Measurements from ENCODE around the gene MAGEH1. TPM values are rescaled to one million over a fixed set of nuclear protein-coding genes. Genes with fewer than 3 reads are reported as not detected.

The MAGEH1 gene
- total and polyA plus RNA-seq, 4 donors: 6.0 to 18.0 (median 11.4) TPM

DNA sequence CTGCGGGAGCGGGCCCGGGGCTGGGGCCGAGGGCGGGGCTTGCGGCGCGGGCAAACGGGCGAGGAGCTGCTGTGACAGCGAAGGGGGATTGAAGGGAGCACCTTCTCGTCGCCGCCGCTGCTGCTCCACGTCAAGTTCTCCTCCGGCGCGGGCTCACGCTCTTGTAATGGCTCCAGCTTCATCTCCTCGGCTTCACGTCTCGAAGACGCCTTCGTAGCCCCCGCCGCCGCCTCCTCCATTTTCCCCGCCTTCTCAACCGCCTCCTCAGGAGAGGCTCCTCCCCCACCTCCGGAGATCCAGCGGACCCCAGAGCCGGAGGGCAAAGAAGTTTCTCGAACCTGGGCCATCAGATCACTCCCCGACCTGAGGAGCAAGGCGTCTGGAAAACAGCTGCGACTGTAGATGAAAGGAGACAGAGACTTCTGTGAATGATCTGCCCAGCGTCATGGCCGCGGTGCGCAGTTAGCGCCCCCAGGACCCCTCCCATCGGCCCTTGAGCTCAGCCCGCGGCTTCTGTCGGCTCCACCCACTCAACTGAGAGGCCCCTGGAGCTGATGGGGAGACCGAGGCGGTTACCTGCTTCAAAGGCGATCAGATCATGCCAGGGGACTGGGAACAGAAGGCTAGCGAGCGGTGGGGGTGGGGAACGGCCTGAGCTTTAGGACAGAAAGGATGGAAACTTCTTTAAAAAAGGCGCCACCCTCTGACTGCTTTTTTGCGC, 36.8 kb downstream of the MAGEH1 start:
- Histone ChIP-seq H3K4me3 (ENCODE audit: low read depth in 1 of 3, low read length in 3 of 3) (peak overlapping the region; percentile 62 to 84 (median 64)), H3K4me1 (ENCODE audit: control insufficient read depth in 4 of 4, insufficient read depth in 4 of 4, low read length in 3 of 4) (peaks cover 0 to 9% (median 6%) of the 10 kb centered on the region in 4 donors), H3K27ac (ENCODE audit: low read depth in 1 of 2, low read length in 2 of 2) (peak overlapping the region; percentile 86 to 90), H3K9ac (ENCODE audit: low read depth in 1 of 2, low read length in 2 of 2) (peak overlapping the region; percentile 68 to 90), H3K36me3 (ENCODE audit: control insufficient read depth in 4 of 4, insufficient read depth in 3 of 4, low read depth in 1 of 4, low read length in 3 of 4) (no peaks in the 10 kb centered on the region), H3K27me3 (ENCODE audit: control insufficient read depth in 4 of 4, insufficient read depth in 4 of 4, low read length in 3 of 4) (no peaks in the 10 kb centered on the region), H3K9me3 (ENCODE audit: control insufficient read depth in 4 of 4, low read length in 3 of 4) (no peaks in the 10 kb centered on the region)
- under 1% methylated on average over 54 of the region's 54 CpGs for WGBS
- peak; percentile 73 for DNase-seq (ENCODE audit: low spot score)
- no peak for TF ChIP-seq HNF4G (IDR thresholded peaks at IDR 0.05)
- TF ChIP-seq, protein P1, sequence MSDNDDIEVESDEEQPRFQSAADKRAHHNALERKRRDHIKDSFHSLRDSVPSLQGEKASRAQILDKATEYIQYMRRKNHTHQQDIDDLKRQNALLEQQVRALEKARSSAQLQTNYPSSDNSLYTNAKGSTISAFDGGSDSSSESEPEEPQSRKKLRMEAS (IDR thresholded peaks at IDR 0.05): no peak
- no peak for TF ChIP-seq ATF3 (IDR thresholded peaks at IDR 0.05)
- no peak for TF ChIP-seq GABPA (IDR thresholded peaks at IDR 0.05 in 1 of 2, conservative IDR thresholded peaks at IDR 0.05 in 1 of 2)
- TF ChIP-seq HNF4A (conservative IDR thresholded peaks at IDR 0.05): no peak
- TF ChIP-seq, protein P2, sequence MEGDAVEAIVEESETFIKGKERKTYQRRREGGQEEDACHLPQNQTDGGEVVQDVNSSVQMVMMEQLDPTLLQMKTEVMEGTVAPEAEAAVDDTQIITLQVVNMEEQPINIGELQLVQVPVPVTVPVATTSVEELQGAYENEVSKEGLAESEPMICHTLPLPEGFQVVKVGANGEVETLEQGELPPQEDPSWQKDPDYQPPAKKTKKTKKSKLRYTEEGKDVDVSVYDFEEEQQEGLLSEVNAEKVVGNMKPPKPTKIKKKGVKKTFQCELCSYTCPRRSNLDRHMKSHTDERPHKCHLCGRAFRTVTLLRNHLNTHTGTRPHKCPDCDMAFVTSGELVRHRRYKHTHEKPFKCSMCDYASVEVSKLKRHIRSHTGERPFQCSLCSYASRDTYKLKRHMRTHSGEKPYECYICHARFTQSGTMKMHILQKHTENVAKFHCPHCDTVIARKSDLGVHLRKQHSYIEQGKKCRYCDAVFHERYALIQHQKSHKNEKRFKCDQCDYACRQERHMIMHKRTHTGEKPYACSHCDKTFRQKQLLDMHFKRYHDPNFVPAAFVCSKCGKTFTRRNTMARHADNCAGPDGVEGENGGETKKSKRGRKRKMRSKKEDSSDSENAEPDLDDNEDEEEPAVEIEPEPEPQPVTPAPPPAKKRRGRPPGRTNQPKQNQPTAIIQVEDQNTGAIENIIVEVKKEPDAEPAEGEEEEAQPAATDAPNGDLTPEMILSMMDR (IDR thresholded peaks at IDR 0.05; ENCODE audit: low read depth, low read length, missing input control): no peak
- no peak for TF ChIP-seq ZBTB33 (IDR thresholded peaks at IDR 0.05)
- TF ChIP-seq RAD21 (IDR thresholded peaks at IDR 0.05): no peak
- TF ChIP-seq NR2F2 (IDR thresholded peaks at IDR 0.05): no peak
- TF ChIP-seq FOXA2 (IDR thresholded peaks at IDR 0.05): no peak
- no peak for TF ChIP-seq SP1 (IDR thresholded peaks at IDR 0.05)
- no peak for TF ChIP-seq JUND (IDR thresholded peaks at IDR 0.05)
- TF ChIP-seq, protein P3, sequence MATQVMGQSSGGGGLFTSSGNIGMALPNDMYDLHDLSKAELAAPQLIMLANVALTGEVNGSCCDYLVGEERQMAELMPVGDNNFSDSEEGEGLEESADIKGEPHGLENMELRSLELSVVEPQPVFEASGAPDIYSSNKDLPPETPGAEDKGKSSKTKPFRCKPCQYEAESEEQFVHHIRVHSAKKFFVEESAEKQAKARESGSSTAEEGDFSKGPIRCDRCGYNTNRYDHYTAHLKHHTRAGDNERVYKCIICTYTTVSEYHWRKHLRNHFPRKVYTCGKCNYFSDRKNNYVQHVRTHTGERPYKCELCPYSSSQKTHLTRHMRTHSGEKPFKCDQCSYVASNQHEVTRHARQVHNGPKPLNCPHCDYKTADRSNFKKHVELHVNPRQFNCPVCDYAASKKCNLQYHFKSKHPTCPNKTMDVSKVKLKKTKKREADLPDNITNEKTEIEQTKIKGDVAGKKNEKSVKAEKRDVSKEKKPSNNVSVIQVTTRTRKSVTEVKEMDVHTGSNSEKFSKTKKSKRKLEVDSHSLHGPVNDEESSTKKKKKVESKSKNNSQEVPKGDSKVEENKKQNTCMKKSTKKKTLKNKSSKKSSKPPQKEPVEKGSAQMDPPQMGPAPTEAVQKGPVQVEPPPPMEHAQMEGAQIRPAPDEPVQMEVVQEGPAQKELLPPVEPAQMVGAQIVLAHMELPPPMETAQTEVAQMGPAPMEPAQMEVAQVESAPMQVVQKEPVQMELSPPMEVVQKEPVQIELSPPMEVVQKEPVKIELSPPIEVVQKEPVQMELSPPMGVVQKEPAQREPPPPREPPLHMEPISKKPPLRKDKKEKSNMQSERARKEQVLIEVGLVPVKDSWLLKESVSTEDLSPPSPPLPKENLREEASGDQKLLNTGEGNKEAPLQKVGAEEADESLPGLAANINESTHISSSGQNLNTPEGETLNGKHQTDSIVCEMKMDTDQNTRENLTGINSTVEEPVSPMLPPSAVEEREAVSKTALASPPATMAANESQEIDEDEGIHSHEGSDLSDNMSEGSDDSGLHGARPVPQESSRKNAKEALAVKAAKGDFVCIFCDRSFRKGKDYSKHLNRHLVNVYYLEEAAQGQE (IDR thresholded peaks at IDR 0.05): no peak
- TF ChIP-seq FOXA1 (IDR thresholded peaks at IDR 0.05): no peak
- TF ChIP-seq EGR1 (IDR thresholded peaks at IDR 0.05; ENCODE audit: low read depth in 2 of 2): no peak
- TF ChIP-seq RXRA (IDR thresholded peaks at IDR 0.05): no peak
- TF ChIP-seq YY1 (IDR thresholded peaks at IDR 0.05): no peak
- no peak for TF ChIP-seq TAF1 (conservative IDR thresholded peaks at IDR 0.05)

All from liver (tissue), 9 donors.